HepG2 (cell line): ENCODE measurements around the gene CDC14A. TPM values are rescaled to one million over a fixed set of nuclear protein-coding genes. Genes with fewer than 3 reads are reported as not detected.

Source experiments
- ATAC-seq: fragments of 200-7000 bp; cut with Tn5 transposase; 3 replicates; pipeline ENCODE4 v1.9.1; 2020; ENCODE audit warnings: mild to moderate bottlenecking, moderate library complexity
- BruUV-seq: library from RNA; stranded (reverse); fragments of 400-500 nt; replicated peaks from 2 replicates; lab custom pipeline; 2021; lab: Mats Ljungman, UMichigan
- CTCF ChIA-PET: fragments of 300-600 bp; formaldehyde crosslinking; extraction: SDS; loops from one replicate; lab custom pipeline; 2021; ENCODE audit warnings: low total read pairs, inconsistent platforms, low intra/inter-chr PET ratio; lab: Yijun Ruan, JAX
- POLR2A ChIA-PET: fragments of 350-600 bp; sonication (Branson Sonifier 250); formaldehyde crosslinking; loops from one replicate; lab custom pipeline; 2020; ENCODE audit warnings: antibody characterized with exemption, inconsistent platforms; lab: Yijun Ruan, JAX
- DNase-seq: peaks from one replicate; pipeline ENCODE4 v3.0.0-alpha.2; 2015; ENCODE audit warnings: low spot score
- FAIRE-seq: peaks from 3 replicates; lab custom pipeline; 2011; peaks lifted over from hg19 to GRCh38; lab: Jason Lieb, UNC
- H2AFZ ChIP-seq: one replicate; pipeline ENCODE4 v1.6.1; 2011; ENCODE audit warnings: low read length, inconsistent platforms
- H3K27ac ChIP-seq: fragments of 300-600 bp; 3 replicates; pipeline ENCODE4 v1.8.0; 2011; ENCODE audit warnings: mixed run types, mild to moderate bottlenecking, mixed read lengths, low read length, inconsistent platforms; ENCODE audit not compliant: insufficient read depth; ENCODE audit errors: extremely low read length
- H3K27me3 ChIP-seq, 2 experiments: fragments of 200-600 bp in 1 of 2; 2 replicates in 1 of 2; 3 replicates in 1 of 2; pipeline versions ENCODE4 v1.6.0 to v1.8.0; 2011; ENCODE audit warnings: low read length in 2 of 2, mild to moderate bottlenecking in 2 of 2, moderate library complexity in 2 of 2, inconsistent platforms in 1 of 2; ENCODE audit not compliant: insufficient read depth in 2 of 2, control insufficient read depth in 1 of 2
- H3K36me3 ChIP-seq, 2 experiments: fragments of 200-600 bp in 1 of 2; replicated peaks in 1 of 2; 2 replicates in 1 of 2; 3 replicates in 1 of 2; pipeline versions ENCODE4 v1.5.1 to v1.8.0; 2011; ENCODE audit warnings: low read length in 2 of 2, inconsistent platforms in 1 of 2; ENCODE audit not compliant: insufficient read depth in 2 of 2, control insufficient read depth in 1 of 2
- H3K4me1 ChIP-seq: 2 replicates; pipeline ENCODE4 v1.5.1; 2012; ENCODE audit warnings: low read length, inconsistent platforms; ENCODE audit not compliant: insufficient read depth
- H3K4me2 ChIP-seq: 2 replicates; pipeline ENCODE4 v1.6.0; 2011; ENCODE audit warnings: low read depth, low read length, inconsistent platforms
- H3K4me3 ChIP-seq, 3 experiments: fragments of 200-600 bp in 1 of 3; sonication (generic), shearing (Covaris generic) in 1 of 3; replicated peaks in 1 of 3; 2 replicates each; pipeline ENCODE4 v1.5.1; 2011 to 2016; ENCODE audit warnings: low read length in 3 of 3, inconsistent platforms in 2 of 3, low read depth in 2 of 3, mild to moderate bottlenecking in 2 of 3, control low read depth in 1 of 3, mixed read lengths in 1 of 3; ENCODE audit not compliant: insufficient read depth in 1 of 3
- H3K79me2 ChIP-seq: one replicate; pipeline ENCODE4 v1.6.1; 2011; ENCODE audit warnings: low read length, inconsistent platforms; ENCODE audit not compliant: insufficient read depth
- H3K9ac ChIP-seq: 2 replicates; pipeline ENCODE4 v1.6.0; 2011; ENCODE audit warnings: mild to moderate bottlenecking, low read depth, low read length, inconsistent platforms; ENCODE audit not compliant: insufficient read depth
- H3K9me3 ChIP-seq: 2 replicates; pipeline ENCODE4 v1.5.1; 2012; ENCODE audit warnings: mild to moderate bottlenecking, low read length
- H4K20me1 ChIP-seq: 2 replicates; pipeline ENCODE4 v1.6.0; 2011; ENCODE audit warnings: inconsistent platforms, mild to moderate bottlenecking, low read length, moderate library complexity; ENCODE audit not compliant: insufficient read depth
- KDM6A ChIP-seq: IDR thresholded peaks from 2 replicates; pipeline ENCODE4 v1.6.1; 2016; ENCODE audit warnings: low read depth
- ZNF740 ChIP-seq: sonication (generic); formaldehyde crosslinking; IDR thresholded peaks from 2 replicates; pipeline ENCODE4 v1.4.0; 2020; ENCODE audit warnings: missing genetic modification reagents
- WGBS: methylation state at CpG from one replicate; pipeline ENCODE4 v1.1.6; 2017; ENCODE audit warnings: low lambda C conversion rate; 5-methylcytosine and 5-hydroxymethylcytosine counted together
- in situ Hi-C: cut with HindIII; loops from 2 replicates; pipeline ENCODE4 v1.10.0; 2017; ENCODE audit warnings: low pct_unique_long_range_greater_than_20kb; ENCODE audit not compliant: extremely low pct_ligation_motif_present
- intact Hi-C: fragments of 100-400 bp; cut with micrococcal nuclease; formaldehyde crosslinking; loops from one replicate; pipeline ENCODE4 v1.10.0; 2022; ENCODE audit not compliant: unreplicated experiment
- polyA plus RNA-seq, 8 experiments: library from polyadenylated mRNA; depleted of rRNA in 3 of 8; stranded (reverse) in 7 of 8; unstranded in 1 of 8; fragments of >200 nt; fragmentation: Illumina TruSeq in 4 of 8; extraction: Trizol in 4 of 8; gene quantifications; 2 replicates each; pipeline versions ENCODE4 v1.2.1 to v1.2.3, GENCODE V29; 2011 to 2016; ENCODE audit warnings: low read depth in 4 of 8, missing spikeins in 1 of 8, mixed read lengths in 1 of 8; ENCODE audit not compliant: insufficient read depth in 1 of 8
- total RNA-seq, 5 experiments: library from RNA; depleted of rRNA; stranded (reverse); fragments of >200 nt; fragmentation: Illumina TruSeq; extraction: Trizol; gene quantifications; 2 replicates each; pipeline ENCODE4 v1.2.3, GENCODE V29; 2016; ENCODE audit warnings: low read depth in 1 of 5

Gene CDC14A
- total and polyA plus RNA-seq, 2 of the 13 experiments (the other 11 are each of a cell fraction or from before 2014, with no cell fraction given): 2.8 to 4.9 TPM

GRCh38 chr1:100516857-100517256 is 164.6 kb downstream of the CDC14A start:
- intact Hi-C loops: loop anchor here (5.0 kb wide), 1 partner anchor 35 kb away; no protein-coding TSS in a partner anchor
- no peak overlapping the region for H2AFZ ChIP-seq
- BruUV-seq: no TSS peak

GRCh38 chr1:100517515-100517914 is 165.2 kb downstream of the CDC14A start:
- intact Hi-C loops: loop anchor here (5.0 kb wide), 1 partner anchor 35 kb away; no protein-coding TSS in a partner anchor
- Histone ChIP-seq H3K27me3 (no peaks in the 10 kb centered on the region), H3K79me2 (no peaks in the 10 kb centered on the region), H4K20me1 (no peaks in the 10 kb centered on the region), H3K9me3 (no peaks in the 10 kb centered on the region)
- no peak for FAIRE-seq
- 98% methylated on average over 1 of the region's 1 CpG for WGBS
- no peak for TF ChIP-seq ZNF740
- TF ChIP-seq, all 625 proteins: peak for 0
- DNase-seq (no peak), ATAC-seq (no peak)
- Histone ChIP-seq H3K4me1 (peaks cover 23% of the 10 kb centered on the region), H3K27ac (no peak overlapping the region), H3K9ac (no peak overlapping the region), H2AFZ (no peak overlapping the region), H3K36me3 (no peaks in the 10 kb centered on the region), H3K4me2 (no peak overlapping the region), H3K4me3 (no peak overlapping the region)
- POLR2A ChIA-PET: no interaction called here
- CTCF ChIA-PET: no interaction called here
- BruUV-seq: no TSS peak
- in situ Hi-C loops: no loop called here

More at GRCh38 chr1:100516857-100517256, 164.6 kb downstream of the CDC14A start:
- ChIA-PET CTCF (no interaction called here), POLR2A (interaction anchor here (1.5 kb wide), 1 partner anchor 31 kb away, joined by 6 read pairs; no protein-coding TSS in a partner anchor)
- FAIRE-seq: no peak
- no peak for DNase-seq
- Histone ChIP-seq H3K27me3 (no peaks in the 10 kb centered on the region), H3K4me1 (peaks cover 23% of the 10 kb centered on the region), H3K36me3 (no peaks in the 10 kb centered on the region), H3K27ac (no peak overlapping the region), H3K9me3 (no peaks in the 10 kb centered on the region), H3K4me3 (no peak overlapping the region), H3K4me2 (no peak overlapping the region), H3K9ac (no peak overlapping the region), H4K20me1 (no peaks in the 10 kb centered on the region), H3K79me2 (no peaks in the 10 kb centered on the region)
- 88% methylated on average over 5 of the region's 5 CpGs for WGBS
- no peak for TF ChIP-seq KDM6A (CRISPR knock-in tag)
- in situ Hi-C loops: no loop called here
- no peak for ATAC-seq
